Measurements from ENCODE around the gene SVOPL.

The SVOPL gene

DNA sequence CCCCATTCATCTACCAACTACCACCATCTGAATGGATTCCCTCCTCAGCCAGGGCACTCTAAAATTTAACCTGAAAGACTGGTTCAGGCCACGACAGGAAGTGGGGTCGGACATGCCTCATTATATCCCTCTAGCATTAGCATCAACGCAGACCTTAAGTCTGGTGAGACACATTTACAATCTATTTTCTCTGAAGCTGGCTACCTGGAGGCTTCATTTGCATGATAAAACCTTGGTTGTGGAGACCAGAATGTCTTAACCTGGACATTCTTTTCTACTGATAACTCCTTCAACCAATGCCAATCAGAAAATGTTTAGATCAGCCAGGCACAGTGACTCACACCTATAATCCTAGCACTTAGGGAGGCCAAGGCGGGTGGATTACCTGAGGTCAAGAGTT, 42.3 kb downstream of the SVOPL start:
- DNase-seq: no peak

DNA sequence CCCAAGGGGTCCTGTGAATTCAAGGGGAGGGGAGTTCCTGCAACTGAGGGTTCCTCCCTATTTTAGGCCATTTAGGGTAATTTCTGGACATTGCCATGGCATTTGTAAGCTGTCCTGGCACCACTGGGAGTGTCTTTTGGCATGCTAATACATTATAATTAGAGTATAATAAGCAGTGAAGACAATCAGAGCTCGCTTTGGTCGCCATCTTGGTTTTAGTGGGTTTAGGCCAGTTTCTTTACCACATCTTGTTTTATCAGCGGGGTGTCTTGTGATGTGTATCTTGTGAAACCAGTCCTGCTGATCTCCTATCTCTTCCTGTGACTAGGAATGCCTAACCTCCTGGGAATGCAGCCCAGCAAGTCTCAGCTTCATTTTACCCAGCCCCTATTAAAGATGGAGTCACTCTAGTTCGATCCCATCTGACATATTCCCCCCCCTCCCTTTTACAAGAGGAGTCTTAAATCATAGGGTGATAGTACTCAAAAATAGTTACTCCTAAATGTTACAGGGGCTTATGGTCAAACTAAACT, 43.2 kb downstream of the SVOPL start:
- no peak for DNase-seq

DNA sequence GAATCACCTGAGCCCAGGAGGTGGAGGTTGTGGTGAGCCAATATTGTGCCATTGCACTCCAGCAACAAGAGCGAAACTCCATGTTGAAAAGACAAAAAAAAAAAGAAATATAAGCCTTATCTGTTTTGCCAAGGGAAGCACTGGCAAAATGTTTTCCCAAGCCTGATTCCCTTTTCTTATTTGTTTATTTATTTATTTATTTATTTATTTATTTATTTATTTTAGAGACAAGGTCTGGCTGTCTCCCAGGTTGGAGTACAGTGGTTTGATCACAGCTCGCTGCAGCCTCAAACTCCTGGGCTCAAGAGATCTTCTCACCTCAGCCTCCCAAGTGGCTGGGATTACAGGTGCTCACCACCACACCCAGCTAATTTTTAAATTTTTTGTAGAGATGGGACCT, 44.2 kb downstream of the SVOPL start:
- no peak for DNase-seq

DNA sequence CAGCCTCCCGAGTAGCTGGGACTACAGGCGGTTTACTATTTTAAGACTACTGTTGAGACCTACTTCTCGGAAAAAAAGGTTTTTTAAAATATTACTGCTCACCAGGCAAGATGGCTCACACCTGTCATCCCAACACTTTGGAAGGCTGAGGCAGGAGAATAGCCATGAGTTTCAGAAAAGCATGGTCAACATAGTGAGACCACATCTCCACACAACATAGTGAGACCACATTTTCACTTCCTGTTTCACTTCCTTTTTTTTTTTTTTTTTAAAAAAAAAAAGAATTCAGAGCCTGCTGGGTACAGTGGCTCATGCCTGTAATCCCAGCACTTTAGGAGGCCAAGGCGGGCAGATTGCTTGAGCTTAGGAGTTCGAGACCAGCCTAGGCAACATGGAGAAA, 46.5 kb downstream of the SVOPL start:
- DNase-seq: no peak

DNA sequence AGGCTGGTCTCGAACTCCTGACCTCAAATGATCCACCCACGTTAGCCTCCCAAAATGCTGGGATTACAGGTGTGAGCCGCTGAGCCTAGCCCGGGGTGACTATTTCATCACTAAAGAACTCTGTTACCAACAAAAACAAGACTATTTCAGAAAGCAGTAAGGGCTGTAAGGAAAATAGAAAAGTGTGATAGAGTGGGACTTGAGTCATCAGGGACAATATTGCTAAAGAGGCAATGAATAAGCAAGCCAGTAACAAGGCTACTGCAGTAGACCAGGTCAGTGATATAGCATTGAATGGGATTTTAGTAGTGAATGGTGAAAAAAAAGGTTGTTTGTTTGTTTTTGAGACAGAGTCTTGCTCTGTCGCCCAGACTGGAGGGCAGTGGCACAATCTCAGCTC, 51.7 kb downstream of the SVOPL start:
- DNase-seq: no peak

DNA sequence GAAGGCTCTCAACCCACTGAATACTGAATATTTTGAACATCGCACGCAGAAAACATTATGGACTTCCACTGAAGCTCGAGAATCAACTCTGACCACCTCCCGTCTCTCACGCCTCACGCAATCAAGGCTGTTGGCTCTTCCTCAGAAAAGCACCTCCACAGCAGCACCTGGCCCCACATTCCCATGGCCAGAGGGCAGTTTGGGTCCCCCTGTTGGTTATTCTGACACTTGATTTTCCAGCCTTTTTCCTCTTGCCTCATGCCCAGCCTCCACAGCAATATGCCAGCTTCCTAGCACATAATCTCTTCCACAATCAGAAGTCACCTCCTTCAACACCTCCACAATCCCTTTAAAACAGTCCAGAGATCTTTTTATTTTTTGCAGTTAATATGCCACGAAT, 55.9 kb downstream of the SVOPL start:
- no peak for DNase-seq

DNA sequence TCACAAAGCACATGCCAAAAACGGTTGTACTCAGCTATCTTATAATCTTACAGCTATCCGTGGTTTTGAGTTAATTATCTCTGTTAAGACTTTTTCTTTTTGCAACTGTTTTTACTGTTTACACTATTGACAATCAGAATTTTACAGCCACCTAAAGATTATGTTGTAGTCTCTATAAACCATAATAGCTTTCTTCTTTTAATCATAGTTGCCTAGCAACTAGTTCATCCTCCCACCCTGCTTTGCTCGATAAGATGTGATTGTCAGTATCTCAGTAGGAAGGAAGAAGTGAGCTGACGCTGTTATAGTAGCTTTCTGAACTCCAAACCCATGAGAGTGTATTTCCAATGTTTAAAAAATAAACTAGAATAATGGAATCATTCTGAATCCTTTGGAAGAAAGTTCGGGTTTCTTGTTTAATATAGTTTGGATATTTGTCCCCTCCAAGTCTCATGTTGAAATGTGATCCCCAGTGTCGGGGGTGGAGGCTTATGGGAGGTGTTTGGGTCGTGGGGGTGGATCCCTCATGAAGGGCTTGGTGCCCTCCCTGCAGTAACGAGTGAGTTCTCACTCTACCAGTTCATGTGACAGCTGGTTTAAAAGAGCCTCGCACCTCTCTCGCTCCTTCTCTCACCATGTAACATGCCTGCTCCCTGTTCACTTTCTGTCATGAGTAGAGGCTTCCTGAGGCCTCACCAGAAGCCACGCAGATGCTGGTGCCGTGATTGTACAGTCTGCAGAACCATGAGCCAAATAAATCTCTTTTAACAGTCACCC, 68.1 kb downstream of the SVOPL start:
- DNase-seq: no peak

DNA sequence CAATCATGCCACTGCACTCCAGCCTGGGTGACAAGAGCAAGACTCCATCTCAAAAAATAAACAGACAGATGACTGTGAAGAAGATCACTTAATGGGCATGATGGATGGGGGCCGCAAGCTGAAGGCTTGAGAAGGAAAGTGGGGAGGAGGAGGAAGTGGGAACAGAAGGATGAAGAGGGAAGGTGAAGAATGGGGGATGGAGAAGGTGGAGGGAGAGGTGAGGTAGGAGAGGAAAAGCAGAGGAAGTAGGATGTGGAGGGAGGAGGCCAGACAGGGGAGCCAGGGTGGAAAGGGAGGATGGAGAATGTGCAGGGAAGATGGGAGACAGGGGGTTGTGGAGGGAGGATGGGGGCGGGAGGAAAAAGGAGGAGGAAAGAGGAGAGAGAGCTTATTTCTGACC, 68.8 kb downstream of the SVOPL start:
- DNase-seq: no peak

DNA sequence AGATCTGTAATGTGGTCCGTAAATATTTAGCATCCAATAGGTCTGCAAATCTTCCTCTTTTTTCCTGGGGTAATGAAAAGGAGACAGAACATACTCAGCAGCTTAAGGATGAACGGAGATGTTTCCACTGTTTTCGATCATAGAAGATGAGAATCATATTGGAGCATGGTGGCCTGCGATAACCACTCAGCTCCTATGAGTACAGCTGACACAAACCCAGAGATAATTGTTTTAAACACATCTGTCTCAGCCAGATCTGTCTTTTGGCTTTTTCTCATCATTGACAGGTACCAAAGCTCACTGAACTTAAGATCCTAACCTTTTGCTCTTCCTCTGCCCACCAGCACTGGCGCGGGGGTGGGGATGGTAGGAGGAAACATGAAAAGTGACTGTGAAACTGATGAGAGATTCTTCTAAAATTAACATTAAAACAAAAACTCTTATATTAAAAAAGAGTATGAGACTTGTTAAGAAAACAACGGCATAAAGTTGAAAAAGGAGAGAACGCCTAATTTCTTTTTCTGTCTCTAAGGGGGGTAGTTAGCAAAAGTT, 71.0 kb downstream of the SVOPL start:
- DNase-seq: no peak

DNA sequence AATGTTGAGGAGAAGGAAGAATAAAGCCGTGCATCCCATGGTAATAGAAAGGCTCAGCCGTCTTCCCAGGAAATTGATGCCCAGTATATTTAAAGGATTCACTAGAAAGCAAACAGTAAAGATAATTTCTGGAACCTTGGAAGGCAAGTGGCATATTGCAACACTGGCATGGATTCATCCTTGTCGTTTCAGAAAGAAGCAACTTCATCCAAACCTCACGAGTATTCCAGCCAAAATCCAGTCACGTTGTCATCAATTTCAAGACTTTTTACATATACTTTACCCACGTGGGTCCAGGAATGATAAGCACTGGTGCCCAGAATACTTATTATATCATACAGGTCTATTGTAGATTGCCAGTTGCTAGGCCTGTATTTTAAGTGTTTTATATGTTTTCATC, 73.8 kb downstream of the SVOPL start:
- DNase-seq: no peak

DNA sequence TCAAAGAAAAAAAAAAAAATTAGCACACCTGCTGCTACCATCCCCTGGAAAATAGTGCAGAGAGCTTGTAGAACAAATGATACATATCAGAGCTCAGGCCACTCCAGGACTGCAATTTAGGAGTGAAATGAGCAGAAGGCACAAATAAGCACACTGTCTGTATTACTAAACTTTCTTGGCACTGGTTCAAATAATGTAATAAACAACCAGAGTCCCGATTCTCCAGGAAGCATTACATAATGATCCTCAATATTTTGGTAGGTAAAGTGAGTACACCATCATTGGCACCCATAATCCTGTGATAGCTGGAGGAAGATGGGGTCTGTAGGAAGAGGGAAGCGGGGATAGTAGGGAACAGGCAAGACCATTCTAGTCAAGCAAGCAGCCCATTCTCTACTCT, 74.3 kb downstream of the SVOPL start:
- no peak for DNase-seq

DNA sequence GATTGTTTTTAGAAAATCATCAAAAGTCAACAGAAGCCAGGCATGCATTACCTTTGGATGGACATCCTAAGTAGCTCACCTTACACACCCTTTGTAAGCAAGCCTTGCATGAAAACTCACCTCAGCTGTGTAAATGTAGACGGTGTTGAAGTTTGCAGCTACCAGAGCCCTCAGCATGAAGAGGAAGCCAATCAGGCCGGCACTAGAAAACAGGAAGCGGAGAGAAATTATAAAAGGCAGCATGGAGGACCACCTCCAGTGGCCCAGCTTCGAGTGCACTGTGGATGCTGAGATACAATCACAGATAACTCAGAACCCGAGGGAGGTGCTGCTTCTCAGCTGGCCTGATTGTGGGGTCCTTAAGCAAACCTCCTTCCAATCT, 75.3 kb downstream of the SVOPL start:
- peak; percentile 14 for DNase-seq

DNA sequence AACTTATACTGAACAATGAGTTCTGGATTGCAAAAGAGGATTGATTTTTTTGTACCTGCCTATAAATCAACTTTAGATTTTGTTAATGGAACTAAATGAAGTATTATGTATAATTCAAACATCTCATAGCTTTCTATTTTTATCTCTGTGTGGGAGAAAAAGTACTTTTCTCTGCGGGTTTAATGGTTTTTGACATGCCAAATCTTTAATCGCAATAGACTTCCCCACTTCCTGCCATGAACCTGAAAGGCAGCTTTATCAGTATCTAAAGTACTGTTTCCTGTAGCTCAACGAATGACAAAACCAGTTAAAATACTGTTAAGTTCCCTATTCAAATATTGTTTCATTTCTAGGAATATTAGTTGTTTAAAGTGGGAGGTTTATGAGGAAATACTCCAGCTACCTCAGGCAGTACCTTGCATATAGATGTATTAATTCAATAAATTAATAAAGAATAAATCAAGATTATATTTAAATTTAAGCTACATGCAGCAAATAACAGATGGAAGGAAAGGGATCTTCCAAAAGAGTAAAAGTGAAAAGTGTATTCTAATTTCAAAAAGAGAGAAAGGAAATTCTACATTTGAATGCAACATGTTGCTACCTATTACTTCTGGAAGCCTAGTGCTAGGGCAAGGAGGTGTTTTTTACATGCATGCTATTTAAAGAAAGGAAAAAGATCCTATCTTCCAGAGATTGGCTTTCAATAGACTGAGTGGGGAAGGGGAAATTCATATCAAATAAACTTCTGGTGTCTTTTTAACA, 75.9 kb downstream of the SVOPL start:
- peak; percentile 38 for DNase-seq

DNA sequence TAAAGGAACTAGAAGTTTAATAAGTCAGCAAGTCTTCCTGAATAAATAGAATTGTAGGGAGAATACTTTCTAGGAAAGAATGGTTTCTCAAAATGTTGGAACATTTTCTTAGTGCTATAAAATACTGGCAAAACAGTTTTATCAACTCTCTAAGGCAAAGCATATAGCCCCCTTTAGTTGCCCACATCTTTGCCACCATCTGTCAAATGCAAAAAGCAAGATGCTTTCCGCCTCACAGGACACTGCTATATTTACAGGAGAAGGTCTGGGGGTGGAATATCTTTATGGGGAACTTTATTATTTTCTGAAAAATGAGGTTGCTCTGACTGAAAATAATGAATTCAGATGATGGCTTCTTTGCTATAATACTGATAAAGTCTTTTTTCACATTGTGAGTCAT, 78.3 kb downstream of the SVOPL start:
- DNase-seq: no peak

DNA sequence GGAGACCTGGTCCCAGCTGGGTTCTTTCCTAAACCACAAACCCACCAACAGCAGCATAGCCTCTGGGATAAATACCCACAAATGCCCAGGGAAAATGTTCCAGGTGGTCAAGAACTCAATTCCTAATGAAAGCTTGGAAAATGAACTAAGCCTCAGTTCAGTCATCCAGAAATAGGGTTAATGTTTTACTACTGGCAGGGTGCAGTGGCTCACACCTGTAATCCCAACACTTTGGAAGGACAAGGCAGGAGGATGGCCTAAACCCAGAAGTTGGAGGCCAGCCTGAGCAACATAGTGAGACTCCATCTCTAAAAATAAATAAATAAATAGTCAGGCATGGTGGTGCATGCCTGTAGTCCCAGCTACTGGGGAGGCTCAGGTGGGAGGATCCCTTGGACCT, 82.2 kb downstream of the SVOPL start:
- DNase-seq: no peak

DNA sequence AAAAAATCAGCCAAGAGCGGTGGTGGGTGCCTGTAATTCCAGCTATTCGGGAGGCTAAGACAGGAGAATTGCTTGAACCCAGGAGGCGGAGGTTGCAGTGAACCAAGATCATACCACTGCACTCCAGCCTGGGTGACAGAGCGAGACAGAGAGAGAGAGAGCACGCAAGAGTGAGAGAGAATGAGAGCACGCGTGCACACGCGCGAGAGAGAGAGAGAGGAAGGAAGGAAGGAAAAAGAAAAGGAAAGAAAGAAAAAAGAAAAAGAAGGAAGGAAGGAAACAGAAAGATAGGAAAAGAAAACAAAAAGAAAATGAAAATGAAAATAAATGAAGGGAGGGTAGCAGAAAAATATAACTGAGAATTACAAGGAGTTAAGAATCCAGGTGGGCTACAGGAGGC, 82.7 kb downstream of the SVOPL start:
- no peak for DNase-seq

DNA sequence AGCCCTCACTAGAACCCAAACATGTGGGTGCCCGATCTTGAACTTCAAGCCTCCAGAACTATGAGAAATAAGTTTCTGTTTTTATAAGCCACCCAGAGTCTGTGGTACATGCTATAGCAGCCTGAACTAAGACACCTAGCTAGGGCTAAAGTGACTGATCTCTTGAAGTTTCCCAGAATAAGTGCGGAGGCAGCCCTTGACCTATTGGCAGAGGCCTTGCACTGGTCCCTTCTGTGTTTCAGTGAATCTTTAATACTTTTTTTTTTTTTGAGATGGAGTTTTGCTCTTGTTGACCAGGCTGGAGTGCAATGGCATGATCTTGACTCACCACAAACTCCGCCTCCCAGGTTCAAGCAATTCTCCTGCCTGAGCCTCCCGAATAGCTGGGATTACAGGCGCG, 85.1 kb downstream of the SVOPL start:
- DNase-seq: no peak

DNA sequence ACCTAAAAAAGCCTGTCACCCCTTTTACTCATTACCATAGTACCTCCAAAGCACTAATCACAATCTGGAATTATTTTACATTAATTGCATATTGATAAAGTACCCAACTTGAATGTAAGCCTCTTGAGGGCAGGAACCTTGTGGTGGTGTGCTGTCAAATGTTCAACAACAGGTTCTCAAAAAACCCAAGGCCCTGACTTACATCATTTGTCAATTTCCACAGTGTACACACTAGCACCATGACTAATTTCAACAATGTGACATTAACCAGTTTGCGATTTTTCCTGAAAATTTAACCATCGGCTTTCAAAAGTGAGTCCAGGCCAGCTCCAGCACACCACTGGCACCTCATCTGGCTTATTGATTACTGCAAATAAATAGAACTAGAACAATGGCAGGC, 87.5 kb downstream of the SVOPL start:
- no peak for DNase-seq

DNA sequence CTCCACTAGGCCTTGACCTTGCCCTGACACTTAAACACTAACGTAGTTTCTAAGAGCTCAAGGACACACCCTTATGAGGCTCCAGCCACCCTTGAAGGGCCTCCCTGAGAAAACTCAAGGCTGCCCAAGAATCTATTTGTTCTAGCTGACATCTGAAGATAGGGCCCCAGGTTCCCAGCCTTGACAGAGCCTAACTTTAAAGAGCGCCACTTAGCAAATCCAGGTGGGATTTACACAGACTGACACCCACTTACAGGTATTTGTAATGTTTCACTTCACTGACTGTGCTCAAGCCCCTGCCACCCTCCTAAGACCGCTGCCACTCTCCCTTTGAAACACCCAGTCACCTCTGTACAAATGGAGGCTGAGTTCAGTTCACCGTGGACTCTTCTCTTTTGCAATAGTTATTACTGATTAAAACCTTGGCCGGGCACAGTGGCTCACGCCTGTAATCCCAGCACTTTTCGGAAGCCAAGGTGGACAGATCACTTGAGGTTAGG, 90.4 kb downstream of the SVOPL start:
- no peak for DNase-seq

DNA sequence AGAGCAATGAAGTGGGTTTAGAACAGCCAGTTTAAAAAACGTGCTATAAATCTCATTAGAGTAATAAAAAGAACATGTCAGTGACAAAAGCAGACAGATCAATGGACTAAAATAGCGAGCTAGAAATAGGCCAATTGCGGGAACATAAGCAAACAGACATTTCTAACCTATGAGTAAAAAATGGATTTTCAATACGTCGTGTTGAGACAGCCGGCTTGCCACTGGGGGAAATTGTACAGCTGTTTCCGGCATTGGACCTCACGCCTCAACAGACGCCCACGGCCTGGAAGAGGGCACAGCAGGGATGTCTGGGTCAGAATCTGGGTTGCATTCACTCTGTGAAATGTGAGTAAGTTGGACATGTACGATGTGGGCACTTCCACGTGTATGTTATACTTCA, 92.9 kb downstream of the SVOPL start:
- DNase-seq: peak; percentile 64

DNA sequence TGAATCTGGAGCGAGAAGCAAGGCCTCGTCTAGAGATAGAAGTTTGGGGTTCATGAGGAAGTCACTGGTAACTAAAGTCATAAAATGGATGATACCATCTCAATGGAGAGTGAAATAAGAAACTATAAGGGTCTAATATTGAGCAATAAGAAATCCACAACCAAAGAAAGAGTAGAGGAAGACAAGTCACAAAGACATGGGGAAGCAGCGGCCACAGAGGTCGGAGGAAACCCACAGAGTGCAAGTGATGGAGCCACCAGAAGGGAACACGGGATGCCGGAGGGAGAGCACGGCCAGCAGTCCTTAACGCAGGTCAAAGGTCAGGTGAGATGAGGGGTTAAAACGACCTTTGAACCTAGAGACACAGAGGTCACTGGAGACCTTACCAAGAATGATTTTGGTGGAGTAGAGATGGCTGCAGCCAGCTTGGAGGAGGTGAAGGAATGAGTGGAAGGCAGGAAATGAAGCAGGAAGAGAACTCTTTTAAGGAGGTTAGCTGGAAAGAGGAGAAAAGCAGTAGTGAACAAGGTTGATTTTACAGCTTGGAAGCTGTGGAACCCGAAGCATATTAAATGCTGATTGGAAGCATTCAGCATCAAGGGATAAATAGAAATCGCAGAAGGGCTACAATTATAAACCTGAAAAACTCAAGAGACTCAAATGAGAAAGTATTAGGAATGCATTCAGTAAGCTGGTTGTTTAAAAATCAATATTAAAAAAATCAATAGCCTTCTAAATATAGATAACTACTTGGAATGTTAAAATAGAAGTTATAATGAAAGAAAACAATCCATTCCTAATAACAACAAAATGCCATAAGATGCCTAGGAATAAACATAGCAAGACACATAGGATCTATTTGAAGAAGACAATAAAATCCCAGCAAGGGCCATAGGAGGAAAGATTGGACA, 93.7 kb downstream of the SVOPL start:
- DNase-seq: no peak

DNA sequence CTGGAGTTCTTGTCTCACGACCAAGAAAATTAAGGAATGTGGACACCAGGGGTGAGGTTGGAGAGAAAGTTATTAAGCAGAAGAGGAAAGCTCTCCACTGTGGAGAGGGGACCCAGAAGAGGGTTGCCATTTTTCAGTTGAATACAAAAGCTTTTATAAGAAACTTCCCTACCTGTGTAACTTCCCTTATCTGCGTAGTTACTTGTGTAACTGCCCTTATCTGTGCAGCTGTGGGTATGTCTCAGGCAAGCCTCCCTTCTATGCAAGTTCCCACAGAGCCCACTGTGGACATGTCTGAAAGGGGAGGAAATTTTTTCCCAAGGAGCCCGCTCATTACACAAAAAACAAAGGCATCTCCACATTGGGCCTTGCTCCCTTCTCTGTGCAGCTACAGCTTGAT, 94.9 kb downstream of the SVOPL start:
- no peak for DNase-seq

Data from activated CD4-positive, alpha-beta T cell treated with anti-CD3 and anti-CD28 coated beads, Interleukin-2, amount 50 U/mL, for 16 hours (primary cell).